ENCODE measurements around the gene MED10. TPM values are rescaled to one million over a fixed set of nuclear protein-coding genes. Genes with fewer than 3 reads are reported as not detected.
A peak's percentile ranks its signal among the peaks of the same experiment; 100 is the strongest.

Gene MED10
- total and polyA plus RNA-seq, 7 donors, result 18.8 to 98.1 (median 49.1) TPM

GRCh38 chr5:6377582-6377904 lies 804 bp downstream of the MED10 start:
- Histone ChIP-seq H3K4me3 (peak overlapping the region; percentile 98), H3K27ac (peak overlapping the region; percentile 95), H3K27me3 (ENCODE audit: insufficient read depth in 3 of 3, low read length in 2 of 3) (no peaks in the 10 kb centered on the region), H3K4me1 (peaks cover 9% of the 10 kb centered on the region), H3K9me3 (no peaks in the 10 kb centered on the region), H3K36me3 (ENCODE audit: insufficient read depth in 1 of 2, low read depth in 1 of 2) (peaks cover 4 to 45% of the 10 kb centered on the region in 2 donors)
- DNase-seq (no peak), ATAC-seq (no peak)
- 26 to 28% (median 28%) methylated on average over 6 of the region's 6 CpGs for whole genome bisulfite sequencing, 3 donors
- TF ChIP-seq, protein P1, sequence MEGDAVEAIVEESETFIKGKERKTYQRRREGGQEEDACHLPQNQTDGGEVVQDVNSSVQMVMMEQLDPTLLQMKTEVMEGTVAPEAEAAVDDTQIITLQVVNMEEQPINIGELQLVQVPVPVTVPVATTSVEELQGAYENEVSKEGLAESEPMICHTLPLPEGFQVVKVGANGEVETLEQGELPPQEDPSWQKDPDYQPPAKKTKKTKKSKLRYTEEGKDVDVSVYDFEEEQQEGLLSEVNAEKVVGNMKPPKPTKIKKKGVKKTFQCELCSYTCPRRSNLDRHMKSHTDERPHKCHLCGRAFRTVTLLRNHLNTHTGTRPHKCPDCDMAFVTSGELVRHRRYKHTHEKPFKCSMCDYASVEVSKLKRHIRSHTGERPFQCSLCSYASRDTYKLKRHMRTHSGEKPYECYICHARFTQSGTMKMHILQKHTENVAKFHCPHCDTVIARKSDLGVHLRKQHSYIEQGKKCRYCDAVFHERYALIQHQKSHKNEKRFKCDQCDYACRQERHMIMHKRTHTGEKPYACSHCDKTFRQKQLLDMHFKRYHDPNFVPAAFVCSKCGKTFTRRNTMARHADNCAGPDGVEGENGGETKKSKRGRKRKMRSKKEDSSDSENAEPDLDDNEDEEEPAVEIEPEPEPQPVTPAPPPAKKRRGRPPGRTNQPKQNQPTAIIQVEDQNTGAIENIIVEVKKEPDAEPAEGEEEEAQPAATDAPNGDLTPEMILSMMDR (IDR thresholded peaks at IDR 0.05), result no peak
- intact Hi-C loops (cut with DNase I), result loop anchor here (5.0 to 10.0 kb wide), 4 partner anchors 67 to 883 kb away; partner anchors contain the start of gene UBE2QL1 (in 2 of the 2)

GRCh38 chr5:6376974-6377520 lies 1.3 kb downstream of the MED10 start:
- H3K9me3 ChIP-seq, result no peaks in the 10 kb centered on the region
- DNase-seq (peak in 1 of 2 donors; percentile 19), ATAC-seq (no peak)
- intact Hi-C loops (cut with DNase I), result loop anchor here (5.0 to 10.0 kb wide), 4 partner anchors 68 to 882 kb away; partner anchors contain the start of gene UBE2QL1 (in 2 of the 2)
- peaks cover 9% of the 10 kb centered on the region for H3K4me1 ChIP-seq
- WGBS, 3 donors, result 74 to 86% (median 77%) methylated on average over 11 of the region's 11 CpGs
- H3K27ac ChIP-seq, result peak overlapping the region; percentile 95
- TF ChIP-seq, protein P1 (IDR thresholded peaks at IDR 0.05), result no peak
- peak overlapping the region; percentile 98 for H3K4me3 ChIP-seq
- peaks cover 6 to 50% of the 10 kb centered on the region in 2 donors for H3K36me3 ChIP-seq (ENCODE audit: insufficient read depth in 1 of 2, low read depth in 1 of 2)
- no peaks in the 10 kb centered on the region for H3K27me3 ChIP-seq (ENCODE audit: insufficient read depth in 3 of 3, low read length in 2 of 3)

DNA sequence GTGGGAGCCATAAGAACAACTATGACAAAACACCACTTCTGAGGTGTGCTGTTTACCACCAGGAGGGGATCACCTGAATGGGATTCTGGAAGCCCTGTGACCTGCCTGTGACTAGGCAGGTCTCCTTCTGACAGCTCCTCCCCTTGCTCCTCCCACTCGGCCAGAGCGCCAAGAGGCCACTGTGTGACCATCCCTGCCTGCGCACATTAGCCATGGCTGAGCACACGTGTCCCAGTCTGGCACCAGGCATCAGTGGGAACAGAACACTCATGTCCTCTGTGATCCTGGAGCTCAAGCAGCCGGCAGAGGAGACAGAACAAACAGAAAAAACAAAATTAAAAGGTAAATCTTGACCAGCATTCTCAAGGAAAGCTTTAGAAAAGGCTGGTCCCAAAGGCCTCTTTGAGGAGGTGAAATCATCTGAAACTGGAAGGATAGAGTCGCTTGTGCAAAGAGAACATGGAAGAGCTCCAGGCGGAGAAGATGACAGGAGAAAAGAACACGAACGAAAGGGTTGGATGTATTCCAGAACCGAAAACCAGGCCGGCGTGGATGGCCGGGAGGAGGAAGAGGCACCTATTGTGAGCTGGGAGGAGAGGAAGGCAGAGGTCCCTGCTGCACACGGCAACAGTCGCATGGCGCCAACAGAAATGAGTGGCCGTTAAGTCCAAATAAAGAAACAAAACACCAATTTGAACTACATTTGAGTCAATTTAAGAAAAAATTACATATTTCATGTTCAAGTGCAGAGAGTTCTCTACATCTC lies 5.1 kb downstream of the MED10 start:
- Histone ChIP-seq H3K27me3 (ENCODE audit: insufficient read depth in 3 of 3, low read length in 2 of 3) (no peaks in the 10 kb centered on the region), H3K9me3 (no peaks in the 10 kb centered on the region), H3K4me3 (no peak overlapping the region), H3K36me3 (ENCODE audit: insufficient read depth in 1 of 2, low read depth in 1 of 2) (peaks cover 10 to 88% of the 10 kb centered on the region in 2 donors), H3K27ac (no peak overlapping the region), H3K4me1 (peaks cover 9% of the 10 kb centered on the region)
- WGBS, 3 donors, result 79 to 88% (median 81%) methylated on average over 17 of the region's 17 CpGs
- peak in 2 of 4 donors; percentile 34 to 38 for ATAC-seq
- intact Hi-C loops (cut with DNase I), result loop anchor here (10.0 kb wide), 2 partner anchors 72 to 878 kb away; partner anchors contain the start of gene UBE2QL1 (in 1 of the 2)
- peak in 1 of 2 donors; percentile 50 for DNase-seq
- TF ChIP-seq, protein P1 (IDR thresholded peaks at IDR 0.05), result no peak

- 79 to 85% (median 81%) methylated on average over 23 of the region's 23 CpGs for WGBS, 3 donors
- H3K9me3 ChIP-seq, result no peaks in the 10 kb centered on the region
- peaks cover 10 to 96% of the 10 kb centered on the region in 2 donors for H3K36me3 ChIP-seq (ENCODE audit: insufficient read depth in 1 of 2, low read depth in 1 of 2)
- H3K27ac ChIP-seq, result no peak overlapping the region
- DNase-seq (peak in 1 of 2 donors; percentile 35), ATAC-seq (peak in 1 of 4 donors; percentile 19)
- TF ChIP-seq, protein P1 (IDR thresholded peaks at IDR 0.05), result no peak
- no peaks in the 10 kb centered on the region for H3K27me3 ChIP-seq (ENCODE audit: insufficient read depth in 3 of 3, low read length in 2 of 3)
- peaks cover 6% of the 10 kb centered on the region for H3K4me1 ChIP-seq
- no peak overlapping the region for H3K4me3 ChIP-seq
- intact Hi-C loops (cut with DNase I), result loop anchor here (10.0 kb wide), 2 partner anchors 72 to 878 kb away; partner anchors contain the start of gene UBE2QL1 (in 1 of the 2)
Measured at GRCh38 chr5:6372251-6373080, 5.9 kb downstream of the MED10 start.
